ENCODE data around the gene ARID3A.

ARID3A gene

DNA sequence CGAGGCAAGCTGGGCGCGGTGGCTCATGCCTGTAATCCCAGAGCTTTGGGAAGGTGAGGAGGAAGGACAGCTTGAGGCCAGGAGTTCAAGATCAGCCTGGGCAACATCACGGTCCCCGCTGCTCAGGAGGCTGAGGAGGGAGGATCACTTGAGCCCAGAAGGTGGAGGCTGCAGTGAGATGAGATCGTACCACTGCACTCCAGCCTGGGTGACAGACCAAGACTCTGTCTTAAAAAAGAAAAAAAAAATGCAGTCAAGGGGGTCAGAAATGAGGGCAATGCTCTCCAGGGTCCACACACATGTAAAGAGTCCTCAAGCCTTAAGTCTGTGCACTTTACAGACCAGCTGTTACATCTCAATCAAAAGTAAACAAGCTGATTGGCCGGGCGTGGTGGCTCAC is 21.3 kb upstream of the ARID3A start:
- H3K4me3 ChIP-seq (ENCODE audit: low read depth, low read length): no peak overlapping the region
- no peak for DNase-seq (ENCODE audit: low read depth)
- in situ Hi-C loops (cut with HindIII; ENCODE audit: low sequenced_read_pairs): no loop called here
- TF ChIP-seq, protein P1, sequence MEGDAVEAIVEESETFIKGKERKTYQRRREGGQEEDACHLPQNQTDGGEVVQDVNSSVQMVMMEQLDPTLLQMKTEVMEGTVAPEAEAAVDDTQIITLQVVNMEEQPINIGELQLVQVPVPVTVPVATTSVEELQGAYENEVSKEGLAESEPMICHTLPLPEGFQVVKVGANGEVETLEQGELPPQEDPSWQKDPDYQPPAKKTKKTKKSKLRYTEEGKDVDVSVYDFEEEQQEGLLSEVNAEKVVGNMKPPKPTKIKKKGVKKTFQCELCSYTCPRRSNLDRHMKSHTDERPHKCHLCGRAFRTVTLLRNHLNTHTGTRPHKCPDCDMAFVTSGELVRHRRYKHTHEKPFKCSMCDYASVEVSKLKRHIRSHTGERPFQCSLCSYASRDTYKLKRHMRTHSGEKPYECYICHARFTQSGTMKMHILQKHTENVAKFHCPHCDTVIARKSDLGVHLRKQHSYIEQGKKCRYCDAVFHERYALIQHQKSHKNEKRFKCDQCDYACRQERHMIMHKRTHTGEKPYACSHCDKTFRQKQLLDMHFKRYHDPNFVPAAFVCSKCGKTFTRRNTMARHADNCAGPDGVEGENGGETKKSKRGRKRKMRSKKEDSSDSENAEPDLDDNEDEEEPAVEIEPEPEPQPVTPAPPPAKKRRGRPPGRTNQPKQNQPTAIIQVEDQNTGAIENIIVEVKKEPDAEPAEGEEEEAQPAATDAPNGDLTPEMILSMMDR (IDR thresholded peaks at IDR 0.05; ENCODE audit: low read depth, low read length, missing control alignments): no peak

DNA sequence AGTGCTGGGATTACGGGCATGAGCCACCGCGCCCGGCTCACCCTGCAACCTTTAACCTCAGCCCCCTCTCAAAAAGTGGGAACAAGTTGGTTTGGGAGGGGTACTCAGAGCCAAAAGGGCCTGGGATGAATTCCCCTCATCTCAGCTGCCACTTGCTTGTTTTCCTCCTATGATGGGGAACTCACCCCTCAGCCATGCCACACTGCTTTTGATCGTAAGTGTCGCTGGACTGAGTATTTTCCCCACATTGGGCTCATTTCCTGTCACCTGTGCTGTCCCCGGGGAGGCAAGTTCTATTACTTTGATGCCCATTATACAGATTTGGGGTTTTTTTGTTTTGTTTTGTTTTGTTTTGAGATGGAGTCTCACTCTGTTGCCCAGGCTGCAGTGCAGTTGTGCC is 19.4 kb upstream of the ARID3A start:
- in situ Hi-C loops (cut with HindIII; ENCODE audit: low sequenced_read_pairs): no loop called here
- DNase-seq (ENCODE audit: low read depth): no peak
- no peak overlapping the region for H3K4me3 ChIP-seq (ENCODE audit: low read depth, low read length)
- TF ChIP-seq, protein P1 (IDR thresholded peaks at IDR 0.05; ENCODE audit: low read depth, low read length, missing control alignments): no peak

DNA sequence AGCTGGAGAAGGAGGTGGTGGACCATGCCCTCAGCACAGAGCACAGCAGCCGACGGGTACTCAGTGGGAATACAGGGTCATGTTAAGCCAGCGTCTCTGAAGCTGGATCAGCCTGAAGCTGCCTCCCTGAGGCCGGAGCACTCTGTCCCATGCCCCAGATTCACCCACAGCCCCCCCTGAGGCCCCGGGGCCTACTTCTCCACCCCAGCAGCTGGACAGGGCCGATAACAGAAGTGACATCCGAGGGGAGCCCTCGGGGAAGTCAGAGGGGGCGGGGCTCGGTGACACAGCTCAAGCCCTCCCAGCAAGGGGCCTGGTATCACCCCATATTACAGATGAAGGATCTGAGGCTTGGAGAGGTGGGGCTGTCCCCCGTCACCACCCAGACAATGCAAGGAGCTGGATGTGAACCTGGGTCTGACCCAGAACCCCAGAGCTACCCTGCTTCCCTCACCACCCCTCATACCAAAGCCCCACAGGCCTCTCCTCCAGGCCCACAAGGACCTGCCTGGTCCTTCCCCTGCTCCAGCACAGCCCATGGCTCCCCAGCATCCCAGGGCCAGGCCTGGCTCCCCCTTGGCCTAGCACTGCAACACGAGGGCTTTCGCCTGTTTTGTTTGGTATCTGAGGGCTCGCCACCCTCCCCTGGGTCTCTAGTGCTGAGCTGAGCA is 18.5 kb upstream of the ARID3A start:
- in situ Hi-C loops (cut with HindIII; ENCODE audit: low sequenced_read_pairs): no loop called here
- TF ChIP-seq, protein P1 (IDR thresholded peaks at IDR 0.05; ENCODE audit: low read depth, low read length, missing control alignments): no peak
- no peak for DNase-seq (ENCODE audit: low read depth)
- H3K4me3 ChIP-seq (ENCODE audit: low read depth, low read length): no peak overlapping the region

DNA sequence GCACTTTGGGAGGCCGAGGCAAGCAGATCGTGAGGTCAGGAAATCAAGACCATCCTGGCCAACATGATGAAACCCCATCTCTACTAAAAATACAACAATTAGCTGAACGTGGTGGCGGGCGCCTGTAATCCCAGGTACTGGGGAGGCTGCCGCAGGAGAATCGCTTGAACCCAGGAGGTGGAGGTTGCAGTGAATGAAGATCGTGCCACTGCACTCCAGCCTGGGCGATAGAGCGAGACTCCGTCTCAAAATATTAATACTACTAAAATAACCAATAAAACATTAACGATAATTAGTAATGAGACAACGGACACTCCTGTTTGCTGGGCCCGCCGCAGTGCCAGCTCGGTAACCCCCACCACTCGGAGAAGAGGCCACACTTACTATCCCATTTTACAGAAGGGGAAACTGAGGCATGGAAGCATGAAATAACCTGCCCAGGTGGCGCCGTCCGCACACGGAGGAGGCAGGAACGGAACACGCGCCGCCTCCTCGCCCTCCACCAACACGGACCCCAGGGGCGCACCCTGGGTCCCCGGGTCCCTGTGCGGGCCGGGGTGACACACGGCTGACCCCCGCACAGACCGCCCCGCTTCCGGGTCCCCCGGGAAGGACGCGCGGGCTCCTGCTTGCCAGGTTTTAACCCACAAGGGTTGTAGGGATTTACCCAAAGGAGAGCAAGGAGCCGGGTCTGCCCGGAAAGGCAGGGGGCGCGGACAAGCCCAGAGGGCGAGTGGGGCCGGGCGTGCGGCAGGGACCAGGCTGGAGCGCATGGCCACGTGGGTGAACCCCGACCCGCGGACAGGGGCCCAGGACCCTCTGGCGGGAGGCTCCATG is 14.4 kb upstream of the ARID3A start:
- DNase-seq (ENCODE audit: low read depth): no peak
- H3K4me3 ChIP-seq (ENCODE audit: low read depth, low read length): peak overlapping the region; percentile 26
- in situ Hi-C loops (cut with HindIII; ENCODE audit: low sequenced_read_pairs): no loop called here
- TF ChIP-seq, protein P1 (IDR thresholded peaks at IDR 0.05; ENCODE audit: low read depth, low read length, missing control alignments): no peak

DNA sequence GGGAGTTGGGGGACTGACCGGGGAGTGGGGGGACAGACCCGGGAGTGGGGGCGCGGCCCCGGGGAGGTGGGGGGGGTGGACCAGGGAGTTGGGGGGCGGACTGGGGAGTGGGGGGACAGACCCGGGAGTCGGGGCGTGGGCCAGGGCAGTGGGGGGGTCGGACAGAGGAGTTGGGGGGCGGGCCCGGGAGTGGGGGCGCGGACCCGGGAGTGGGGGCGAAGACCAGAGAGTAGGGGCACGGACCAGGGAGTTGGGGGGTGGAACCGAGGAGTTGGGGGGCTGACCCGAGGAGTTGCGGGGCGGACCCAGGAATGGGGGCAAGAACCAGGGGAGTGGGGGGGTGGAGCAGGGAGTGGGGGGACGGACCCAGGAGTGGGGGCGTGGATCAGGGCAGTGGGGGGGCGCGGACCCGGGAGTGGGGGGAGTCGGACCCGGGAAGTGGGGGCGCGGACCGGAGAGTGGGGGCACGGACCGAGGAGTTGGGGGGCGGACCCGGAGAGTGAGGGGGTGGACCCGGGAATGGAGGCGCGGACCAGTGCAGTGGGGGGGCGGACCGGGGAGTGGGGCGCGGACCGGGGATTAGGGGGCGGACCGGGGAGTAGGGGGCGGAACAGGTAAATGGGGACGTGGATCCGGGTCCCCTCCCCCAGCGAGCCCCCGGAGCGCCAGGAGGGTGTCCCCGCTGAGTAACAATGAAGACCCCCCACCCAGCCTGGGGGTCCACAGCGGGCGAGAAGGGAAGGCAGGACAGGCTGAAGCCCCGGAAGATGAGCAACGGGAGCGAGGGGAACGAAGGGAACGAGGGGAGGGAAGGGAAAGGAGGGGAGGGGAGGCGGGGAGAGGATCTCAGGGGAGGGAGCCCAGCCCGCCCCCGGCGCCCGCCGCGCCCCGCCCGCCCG is 13.4 kb upstream of the ARID3A start:
- no peak for DNase-seq (ENCODE audit: low read depth)
- peak overlapping the region; percentile 78 for H3K4me3 ChIP-seq (ENCODE audit: low read depth, low read length)
- in situ Hi-C loops (cut with HindIII; ENCODE audit: low sequenced_read_pairs): no loop called here

More for the DNA sequence above, 13.4 kb upstream of the ARID3A start:
- TF ChIP-seq, protein P1 (IDR thresholded peaks at IDR 0.05; ENCODE audit: low read depth, low read length, missing control alignments): no peak

All from astrocyte of the cerebellum (primary cell).